BJ (cell line): Measurements from ENCODE around the gene DAB2IP. TPM values are rescaled to one million over a fixed set of nuclear protein-coding genes. Genes with fewer than 3 reads are reported as not detected.
A peak's percentile ranks its signal among the peaks of the same experiment; 100 is the strongest.

Source experiments
- CTCF ChIA-PET: fragments of 350-600 bp; formaldehyde crosslinking; extraction: SDS; loops from one replicate; lab custom pipeline; 2021; ENCODE audit warnings: antibody characterized with exemption, inconsistent platforms; lab: Yijun Ruan, JAX
- POLR2A ChIA-PET: fragments of 300-600 bp; sonication (Branson Sonifier 250); formaldehyde crosslinking; extraction: SDS; loops from one replicate; lab custom pipeline; 2021; ENCODE audit warnings: antibody characterized with exemption; lab: Charles Lee
- DNase-seq: peaks from one replicate; pipeline ENCODE4 v3.0.0-alpha.2; 2011; ENCODE audit warnings: low read depth
- H3K27me3 ChIP-seq: 2 replicates; pipeline ENCODE4 v1.6.0; 2011; ENCODE audit warnings: low read length; ENCODE audit not compliant: control insufficient read depth, insufficient read depth
- H3K36me3 ChIP-seq: 2 replicates; pipeline ENCODE4 v1.5.1; 2011; ENCODE audit warnings: low read length; ENCODE audit not compliant: control insufficient read depth, insufficient read depth
- H3K4me3 ChIP-seq: 2 replicates; pipeline ENCODE4 v1.5.1; 2011; ENCODE audit warnings: low read depth, mild to moderate bottlenecking, control low read depth, low read length
- CTCF ChIP-seq: IDR thresholded peaks from 2 replicates; pipeline ENCODE4 v1.5.1; 2011; ENCODE audit warnings: low read depth, mild to moderate bottlenecking, control low read depth, inconsistent platforms, low read length, moderate library complexity; ENCODE audit not compliant: insufficient read depth
- polyA plus RNA-seq: library from polyadenylated mRNA; depleted of rRNA; stranded (reverse); fragments of >200 nt; gene quantifications from 2 replicates; pipeline ENCODE4 v1.2.3, GENCODE V29; 2011

Gene DAB2IP
- polyA plus RNA-seq, 1 experiment, result 38.1 TPM

- H3K36me3 ChIP-seq, result peaks cover 29% of the 10 kb centered on the region
- ChIA-PET CTCF (interaction anchor here (2.2 kb wide), 1 partner anchor 76 kb away, joined by 6 read pairs; no protein-coding TSS in a partner anchor), POLR2A (no interaction called here)
- no peak overlapping the region for H3K4me3 ChIP-seq
- DNase-seq, result no peak
- no peak for TF ChIP-seq CTCF
- no peaks in the 10 kb centered on the region for H3K27me3 ChIP-seq
Measured at GRCh38 chr9:121763131-121763530, 111.7 kb downstream of the DAB2IP start.

GRCh38 chr9:121763561-121764370 is 112.3 kb downstream of the DAB2IP start:
- no peaks in the 10 kb centered on the region for H3K27me3 ChIP-seq
- H3K4me3 ChIP-seq, result no peak overlapping the region
- POLR2A ChIA-PET, result no interaction called here
- TF ChIP-seq CTCF, result no peak
- CTCF ChIA-PET, result interaction anchor here (1.0 to 2.2 kb wide), 3 partner anchors 9 to 77 kb away, joined by 3 to 6 read pairs (median 6); no protein-coding TSS in a partner anchor
- H3K36me3 ChIP-seq, result peaks cover 32% of the 10 kb centered on the region
- no peak for DNase-seq

GRCh38 chr9:121764371-121764730 is 112.9 kb downstream of the DAB2IP start:
- DNase-seq, result no peak
- Histone ChIP-seq H3K4me3 (no peak overlapping the region), H3K27me3 (no peaks in the 10 kb centered on the region), H3K36me3 (peaks cover 30% of the 10 kb centered on the region)
- ChIA-PET POLR2A (no interaction called here), CTCF (interaction anchor here (1.0 to 2.2 kb wide), 3 partner anchors 10 to 77 kb away, joined by 3 to 6 read pairs (median 6); no protein-coding TSS in a partner anchor)
- no peak for TF ChIP-seq CTCF

GRCh38 chr9:121765021-121765950 is 113.9 kb downstream of the DAB2IP start:
- H3K36me3 ChIP-seq, result peaks cover 23% of the 10 kb centered on the region
- ChIA-PET CTCF (interaction anchor here (1.0 to 2.2 kb wide), 5 partner anchors 9 to 284 kb away, joined by 3 to 6 read pairs (median 6); no protein-coding TSS in a partner anchor), POLR2A (no interaction called here)
- peak; percentile 34 for DNase-seq
- TF ChIP-seq CTCF, result no peak
- H3K27me3 ChIP-seq, result no peaks in the 10 kb centered on the region
- no peak overlapping the region for H3K4me3 ChIP-seq
